Skeletal muscle cell (primary cell): ENCODE results near the gene PSMB9.

Source experiments
- DNase-seq: peaks from one replicate; pipeline ENCODE4 v3.0.0-alpha.2; 2010; ENCODE audit warnings: low read depth
- H3K4me3 ChIP-seq: 2 replicates; pipeline ENCODE4 v1.5.1; 2011; ENCODE audit warnings: low read depth, mild to moderate bottlenecking, control low read depth, low read length, moderate library complexity

PSMB9 gene

DNA sequence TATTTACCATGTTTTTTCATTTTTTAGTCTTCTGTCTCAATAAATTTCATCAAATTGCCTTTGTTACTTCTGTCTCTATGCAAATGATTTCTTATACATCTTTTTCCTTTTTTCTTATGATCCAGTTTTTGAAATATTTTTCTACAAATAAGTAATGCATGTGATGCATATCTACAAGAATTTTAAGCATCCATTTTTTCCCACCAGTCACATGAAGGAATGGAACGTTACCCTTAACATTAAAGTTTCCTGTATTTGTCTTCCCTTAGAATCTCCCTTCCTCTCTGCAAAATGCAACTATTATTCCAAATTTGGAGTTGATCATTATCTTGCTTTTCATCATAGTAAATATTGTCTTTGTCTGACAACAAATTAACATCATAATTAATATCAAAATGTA is 35.5 kb downstream of the PSMB9 start:
- H3K4me3 ChIP-seq = no peak overlapping the region
- no peak for DNase-seq

GRCh38 chr6:32890831-32891230 is 36.8 kb downstream of the PSMB9 start:
- no peak overlapping the region for H3K4me3 ChIP-seq
- DNase-seq = no peak

GRCh38 chr6:32894085-32895005 is 40.4 kb downstream of the PSMB9 start:
- DNase-seq = peak; percentile 60
- H3K4me3 ChIP-seq = peak overlapping the region; percentile 88

GRCh38 chr6:32895006-32895345 is 41.0 kb downstream of the PSMB9 start:
- DNase-seq = no peak
- H3K4me3 ChIP-seq = peak overlapping the region; percentile 88

DNA sequence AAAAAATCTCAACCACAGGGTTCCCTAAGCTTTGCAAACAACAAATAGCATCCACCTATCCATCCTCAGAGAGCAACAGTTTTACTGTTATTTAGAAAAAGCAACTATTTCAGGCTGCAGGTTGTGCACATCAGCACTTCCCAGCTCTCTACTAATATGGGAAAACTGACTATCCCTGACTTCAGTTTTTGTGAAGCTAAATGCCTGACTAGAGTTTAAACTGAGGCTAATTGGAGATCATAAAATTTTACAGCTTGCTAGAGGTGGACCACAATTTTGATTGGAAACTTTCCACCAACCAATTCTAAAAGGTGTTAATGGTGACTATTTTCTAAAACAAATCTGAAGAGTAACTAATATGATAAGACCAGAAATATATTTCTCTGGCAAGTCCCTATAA is 50.0 kb downstream of the PSMB9 start:
- no peak overlapping the region for H3K4me3 ChIP-seq
- no peak for DNase-seq

DNA sequence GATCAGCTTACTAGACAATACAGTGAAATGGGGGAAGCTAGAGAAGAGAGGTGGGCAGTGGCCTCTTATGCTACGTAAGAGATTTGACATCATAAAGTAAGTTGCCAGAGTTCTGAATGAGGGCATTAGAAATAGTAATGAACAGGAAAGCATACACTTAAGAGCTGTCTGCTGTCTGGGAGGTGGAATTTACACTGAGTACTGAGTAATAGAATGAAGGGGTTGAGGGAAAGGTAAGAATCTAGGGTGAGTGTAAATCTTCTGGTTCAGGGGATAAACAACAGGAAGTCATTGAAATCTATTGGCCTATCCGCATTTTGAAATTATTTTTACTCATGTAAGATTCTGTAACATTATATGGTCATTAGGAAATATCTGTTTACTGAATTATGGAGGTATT is 51.1 kb downstream of the PSMB9 start:
- no peak for DNase-seq

GRCh38 chr6:32906539-32906938 is 52.5 kb downstream of the PSMB9 start:
- DNase-seq = no peak
- H3K4me3 ChIP-seq = no peak overlapping the region

More for the DNA sequence above, 51.1 kb downstream of the PSMB9 start:
- H3K4me3 ChIP-seq = no peak overlapping the region

DNA sequence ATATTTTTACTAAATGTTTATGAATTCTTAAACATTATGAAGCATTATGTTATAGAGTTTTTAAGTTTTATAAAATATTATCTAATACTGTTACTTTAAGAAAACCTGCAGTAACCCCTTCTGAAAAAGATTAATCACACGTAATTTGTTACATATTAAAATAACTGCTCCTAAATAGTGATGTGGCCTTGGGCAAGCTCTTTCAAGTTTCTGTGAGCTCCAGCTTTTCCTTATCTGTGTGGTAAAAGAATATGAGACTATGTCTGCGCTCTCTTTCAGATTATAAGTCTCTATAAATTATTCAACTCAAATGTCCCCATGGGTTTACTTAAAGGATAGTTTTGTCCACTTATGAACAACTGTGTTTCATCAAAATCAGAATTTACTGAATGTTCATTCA is 54.9 kb downstream of the PSMB9 start:
- no peak overlapping the region for H3K4me3 ChIP-seq
- no peak for DNase-seq
